Spleen (tissue), 11 donors: Measurements from ENCODE around the gene DACT3. TPM values are rescaled to one million over a fixed set of nuclear protein-coding genes. Genes with fewer than 3 reads are reported as not detected.

Source experiments
- DNase-seq: peaks from one replicate; pipeline ENCODE4 v3.0.0-alpha.2; 2020
- H3K27ac ChIP-seq, 8 donors: fragments of 200-600 bp; sonication (generic) in 7 of 8; 1 replicate in 4 of 8; 2 replicates in 4 of 8; pipeline versions ENCODE4 v1.5.0 to v1.8.0; 2016 to 2021; ENCODE audit warnings: inconsistent platforms in 4 of 8, mild to moderate bottlenecking in 4 of 8, moderate library complexity in 1 of 8
- H3K27me3 ChIP-seq, 7 donors: fragments of 200-600 bp; sonication (generic) in 6 of 7; replicated peaks in 1 of 7; 1 replicate in 4 of 7; 2 replicates in 3 of 7; pipeline versions ENCODE4 v1.5.0 to v1.8.0; 2016 to 2021; ENCODE audit warnings: inconsistent platforms in 3 of 7, mild to moderate bottlenecking in 1 of 7
- H3K36me3 ChIP-seq, 6 donors: fragments of 200-600 bp; sonication (generic) in 5 of 6; 1 replicate in 4 of 6; 2 replicates in 2 of 6; pipeline versions ENCODE4 v1.5.0 to v1.8.0; 2016 to 2021; ENCODE audit warnings: inconsistent platforms in 2 of 6
- H3K4me1 ChIP-seq, 6 donors: fragments of 200-600 bp; sonication (generic) in 5 of 6; 1 replicate in 3 of 6; 2 replicates in 3 of 6; pipeline versions ENCODE4 v1.5.0 to v1.8.0; 2016 to 2021; ENCODE audit warnings: inconsistent platforms in 3 of 6
- H3K4me3 ChIP-seq, 8 donors: fragments of 200-600 bp; sonication (generic) in 7 of 8; 1 replicate in 4 of 8; 2 replicates in 4 of 8; pipeline versions ENCODE4 v1.5.0 to v1.8.0; 2016 to 2021; ENCODE audit warnings: inconsistent platforms in 4 of 8, mild to moderate bottlenecking in 4 of 8, moderate library complexity in 2 of 8
- H3K9me3 ChIP-seq, 8 donors: fragments of 200-600 bp; sonication (generic) in 7 of 8; 1 replicate in 4 of 8; 2 replicates in 4 of 8; pipeline versions ENCODE4 v1.5.0 to v1.8.0; 2016 to 2021; ENCODE audit warnings: inconsistent platforms in 4 of 8
- CTCF ChIP-seq, 11 experiments: fragments of 200-600 bp in 7 of 11; fragments of 450-650 bp in 4 of 11; sonication (generic) in 4 of 11; IDR thresholded peaks in 8 of 11; conservative IDR thresholded peaks in 3 of 11; 1 replicate in 7 of 11; 2 replicates in 4 of 11; pipeline versions ENCODE4 v1.4.0 to v1.8.0; 2016 to 2021; ENCODE audit warnings: antibody characterized with exemption in 11 of 11, inconsistent platforms in 4 of 11, mild to moderate bottlenecking in 1 of 11
- POLR2A ChIP-seq, 3 donors: fragments of 450-650 bp; IDR thresholded peaks; one replicate each; pipeline ENCODE4 v1.5.1; 2017; ENCODE audit warnings: antibody characterized with exemption in 3 of 3, mild to moderate bottlenecking in 1 of 3
- POLR2AphosphoS5 ChIP-seq, 3 donors: sonication (generic); formaldehyde crosslinking; IDR thresholded peaks; one replicate each; pipeline ENCODE4 v1.5.1; 2017; ENCODE audit warnings: antibody characterized with exemption in 3 of 3
- WGBS, 5 donors: extraction: QIAGEN DNeasy Blood & Tissue Kit in 3 of 5; methylation state at CpG; one replicate each; pipeline versions ENCODE4 v1.1.5 to v1.1.7; 2013 to 2018; 5-methylcytosine and 5-hydroxymethylcytosine counted together
- intact Hi-C: fragments of 100-400 bp; cut with DNase I; formaldehyde crosslinking; loops from one replicate; pipeline ENCODE4 v1.15.0; 2023; ENCODE audit warnings: low total_unique reads
- polyA plus RNA-seq, 3 donors: library from polyadenylated mRNA; stranded (reverse); fragments of 200-250 nt; gene quantifications; one replicate each; pipeline ENCODE4 v1.2.1, GENCODE V29; 2013
- total RNA-seq, 7 donors: library from RNA; depleted of rRNA in 3 of 7; stranded (reverse); fragments of >200 nt in 3 of 7; fragmentation: NEBNext Ultra II Directional in 4 of 7; extraction: Animal tissue kit (Norgen Biotek cat#: 25700) in 4 of 7; gene quantifications; one replicate each; pipeline versions ENCODE4 v1.1.0 to v1.2.1, GENCODE V29; 2016 to 2021
- donor health status: healthy with polysubstance abuse.
- donor health status: DM: no; HTN: no; CAD: no; lungs with moderate emphysema.
- donor health status: DM: no; HTN: no; CAD: no.
- donor health status: Bipolar disorder and iron deficiency.
- donor health status: healthy.
- donor health status: DM: no; HTN: no; CAD: no.
- donor health status: DM: yes; HTN: yes; CAD: no.

Gene DACT3
- total and polyA plus RNA-seq, 10 donors: 1.6 to 10.4 (median 5.5) TPM

GRCh38 chr19:46634656-46635218 lies 26.2 kb downstream of the DACT3 start:
- intact Hi-C loops: no loop called here
- no peaks in the 10 kb centered on the region for H3K9me3 ChIP-seq
- TF ChIP-seq CTCF (IDR thresholded peaks at IDR 0.05 in 8 of 11, conservative IDR thresholded peaks at IDR 0.05 in 3 of 11): no peak
- TF ChIP-seq POLR2A (IDR thresholded peaks at IDR 0.05): no peak
- no peak for TF ChIP-seq POLR2AphosphoS5 (IDR thresholded peaks at IDR 0.05)
- peak overlapping the region in 4 of 8 donors; percentile 16 to 61 (median 22) for H3K4me3 ChIP-seq
- peak overlapping the region in 1 of 8 donors; percentile 45 for H3K27ac ChIP-seq
- H3K27me3 ChIP-seq: peaks cover 0 to 74% (median 12%) of the 10 kb centered on the region in 7 donors
- H3K4me1 ChIP-seq: peaks cover 21 to 74% (median 51%) of the 10 kb centered on the region in 6 donors
- no peaks in the 10 kb centered on the region for H3K36me3 ChIP-seq
- peak; percentile 74 for DNase-seq
- WGBS, 5 donors: 6 to 10% (median 7%) methylated on average over 23 of the region's 23 CpGs

- Histone ChIP-seq H3K4me1 (peaks cover 15 to 74% (median 50%) of the 10 kb centered on the region in 6 donors), H3K27ac (peak overlapping the region in 2 of 8 donors; percentile 21 to 53), H3K9me3 (no peaks in the 10 kb centered on the region), H3K27me3 (peaks cover 0 to 68% (median 7%) of the 10 kb centered on the region in 7 donors), H3K4me3 (peak overlapping the region in 6 of 8 donors; percentile 21 to 61 (median 24)), H3K36me3 (no peaks in the 10 kb centered on the region)
- peak; percentile 94 for DNase-seq
- 4 to 7% (median 5%) methylated on average over 33 to 38 of the region's 38 CpGs for WGBS, 5 donors
- TF ChIP-seq POLR2A (IDR thresholded peaks at IDR 0.05): no peak
- TF ChIP-seq CTCF (IDR thresholded peaks at IDR 0.05 in 8 of 11, conservative IDR thresholded peaks at IDR 0.05 in 3 of 11): no peak
- TF ChIP-seq POLR2AphosphoS5 (IDR thresholded peaks at IDR 0.05): peak; percentile 36 to 53 (median 42)
- intact Hi-C loops: no loop called here
Measured at GRCh38 chr19:46634045-46634655, 26.8 kb downstream of the DACT3 start.

- no peak for TF ChIP-seq CTCF (IDR thresholded peaks at IDR 0.05 in 8 of 11, conservative IDR thresholded peaks at IDR 0.05 in 3 of 11)
- TF ChIP-seq POLR2AphosphoS5 (IDR thresholded peaks at IDR 0.05): no peak
- Histone ChIP-seq H3K4me1 (peaks cover 8 to 69% (median 41%) of the 10 kb centered on the region in 6 donors), H3K36me3 (no peaks in the 10 kb centered on the region), H3K4me3 (peak overlapping the region in 1 of 8 donors; percentile 24), H3K27me3 (peaks cover 0 to 58% (median 7%) of the 10 kb centered on the region in 7 donors), H3K27ac (no peak overlapping the region), H3K9me3 (no peaks in the 10 kb centered on the region)
- DNase-seq: no peak
- WGBS, 5 donors: 88 to 99% (median 93%) methylated on average over 3 of the region's 3 CpGs
- intact Hi-C loops: no loop called here
Measured at GRCh38 chr19:46633130-46633529, 27.9 kb downstream of the DACT3 start.

GRCh38 chr19:46631481-46631880 lies 29.5 kb downstream of the DACT3 start:
- peak overlapping the region in 1 of 8 donors; percentile 1 for H3K27ac ChIP-seq
- no peak overlapping the region for H3K4me3 ChIP-seq
- TF ChIP-seq POLR2AphosphoS5 (IDR thresholded peaks at IDR 0.05) (no peak), CTCF (IDR thresholded peaks at IDR 0.05 in 8 of 11, conservative IDR thresholded peaks at IDR 0.05 in 3 of 11) (no peak), POLR2A (IDR thresholded peaks at IDR 0.05) (no peak)
- 53 to 87% (median 59%) methylated on average over 6 of the region's 6 CpGs for WGBS, 5 donors
- H3K27me3 ChIP-seq: peaks cover 0 to 49% (median 7%) of the 10 kb centered on the region in 7 donors
- no peaks in the 10 kb centered on the region for H3K36me3 ChIP-seq
- no peak for DNase-seq
- peaks cover 7 to 70% (median 42%) of the 10 kb centered on the region in 6 donors for H3K4me1 ChIP-seq
- H3K9me3 ChIP-seq: no peaks in the 10 kb centered on the region
- intact Hi-C loops: no loop called here
